Gastrocnemius medialis (tissue), 4 donors: ENCODE measurements around the gene COL25A1.

Source experiments
- CTCF ChIP-seq, 5 experiments: fragments of 450-650 bp in 3 of 5; fragments of 200-600 bp in 2 of 5; sonication (generic) in 2 of 5; IDR thresholded peaks in 4 of 5; conservative IDR thresholded peaks in 1 of 5; 1 replicate in 4 of 5; 2 replicates in 1 of 5; pipeline ENCODE4 v1.5.1; 2016 to 2019; ENCODE audit warnings: antibody characterized with exemption in 5 of 5, mild to moderate bottlenecking in 3 of 5, moderate library complexity in 3 of 5
- POLR2A ChIP-seq, 2 donors: fragments of 450-650 bp; IDR thresholded peaks; one replicate each; pipeline ENCODE4 v1.6.1; 2017; ENCODE audit warnings: antibody characterized with exemption in 2 of 2, mild to moderate bottlenecking in 2 of 2, moderate library complexity in 2 of 2

- no peak for TF ChIP-seq CTCF (IDR thresholded peaks at IDR 0.05 in 4 of 5, conservative IDR thresholded peaks at IDR 0.05 in 1 of 5)
- no peak for TF ChIP-seq POLR2A (IDR thresholded peaks at IDR 0.05)
Measured at GRCh38 chr4:108926781-108927180, 375.7 kb downstream of the COL25A1 start.
